B cell (primary cell): ENCODE measurements around the gene CDADC1. TPM values are rescaled to one million over a fixed set of nuclear protein-coding genes. Genes with fewer than 3 reads are reported as not detected.

Experiments used
- ATAC-seq: fragments of 200-7000 bp; cut with Tn5 transposase; one replicate; pipeline ENCODE4 v1.10.0; 2021; ENCODE audit warnings: low read depth, mild to moderate bottlenecking, moderate number of reproducible peaks, moderate library complexity
- CTCF ChIA-PET: fragments of 350-600 bp; sonication (Branson Sonifier 250); formaldehyde crosslinking; loops from one replicate; lab custom pipeline; 2021; ENCODE audit warnings: antibody characterized with exemption, inconsistent platforms; lab: Charles Lee
- POLR2A ChIA-PET: fragments of 350-600 bp; sonication (Branson Sonifier 250); formaldehyde crosslinking; loops from one replicate; lab custom pipeline; 2021; ENCODE audit warnings: antibody characterized with exemption; lab: Charles Lee
- DNase-seq: peaks from one replicate; pipeline ENCODE4 v3.0.0; 2013
- H2AFZ ChIP-seq: 2 replicates; pipeline ENCODE4 v1.6.1; 2012; ENCODE audit warnings: mild to moderate bottlenecking, low read depth, low read length; ENCODE audit not compliant: insufficient read depth, poor library complexity, severe bottlenecking
- H3K27ac ChIP-seq, 2 donors: 1 replicate in 1 of 2; 2 replicates in 1 of 2; pipeline ENCODE4 v1.5.1; 2012 to 2013; ENCODE audit warnings: low read length in 2 of 2, mild to moderate bottlenecking in 2 of 2, moderate library complexity in 1 of 2
- H3K27me3 ChIP-seq, 4 experiments: fragments of 200-600 bp in 1 of 4; sonication (generic) in 1 of 4; replicated peaks in 1 of 4; 1 replicate in 2 of 4; 2 replicates in 2 of 4; pipeline versions ENCODE4 v1.6.1 to v1.7.0; 2013 to 2016; ENCODE audit warnings: low read length in 3 of 4, mild to moderate bottlenecking in 2 of 4, mixed read lengths in 1 of 4, moderate library complexity in 1 of 4; ENCODE audit not compliant: insufficient read depth in 4 of 4, control insufficient read depth in 3 of 4; ENCODE audit errors: control extremely low read depth in 1 of 4
- H3K36me3 ChIP-seq, 2 experiments: replicated peaks in 1 of 2; 1 replicate in 1 of 2; 2 replicates in 1 of 2; pipeline versions ENCODE4 v1.6.1 to v1.7.1; 2013; ENCODE audit warnings: low read length in 1 of 2; ENCODE audit not compliant: insufficient read depth in 2 of 2, control insufficient read depth in 1 of 2; ENCODE audit errors: control extremely low read depth in 1 of 2, extremely low read depth in 1 of 2
- H3K4me1 ChIP-seq, 2 donors: fragments of 200-600 bp in 1 of 2; sonication (generic) in 1 of 2; 1 replicate in 1 of 2; 2 replicates in 1 of 2; pipeline versions ENCODE4 v1.5.1 to v1.6.1; 2013 to 2017; ENCODE audit warnings: low read length in 2 of 2; ENCODE audit not compliant: control insufficient read depth in 2 of 2, insufficient read depth in 2 of 2
- H3K4me2 ChIP-seq: replicated peaks from 2 replicates; pipeline ENCODE3; 2012; ENCODE audit warnings: mild to moderate bottlenecking, low read depth, low read length; ENCODE audit not compliant: poor library complexity, severe bottlenecking
- H3K4me3 ChIP-seq, 5 experiments: fragments of 200-600 bp in 1 of 5; sonication (generic) in 1 of 5; 1 replicate in 3 of 5; 2 replicates in 2 of 5; pipeline versions ENCODE4 v1.5.1 to v1.7.0; 2011 to 2016; ENCODE audit warnings: low read length in 4 of 5, mild to moderate bottlenecking in 4 of 5, low read depth in 2 of 5, control low read depth in 1 of 5, moderate library complexity in 1 of 5; ENCODE audit not compliant: insufficient read depth in 1 of 5; ENCODE audit errors: control extremely low read depth in 1 of 5, extremely low read depth in 1 of 5
- H3K79me2 ChIP-seq: fragments of 200-600 bp; sonication (generic); one replicate; pipeline ENCODE4 v1.6.0; 2016; ENCODE audit warnings: low read length; ENCODE audit not compliant: control insufficient read depth, insufficient read depth
- H3K9ac ChIP-seq: fragments of 200-600 bp; sonication (generic); 2 replicates; pipeline ENCODE4 v1.6.1; 2017; ENCODE audit warnings: mild to moderate bottlenecking, low read length, moderate library complexity
- H3K9me3 ChIP-seq, 3 donors: one replicate each; pipeline versions ENCODE4 v1.6.1 to v1.7.1; 2013; ENCODE audit warnings: low read length in 2 of 3; ENCODE audit not compliant: control insufficient read depth in 2 of 3, insufficient read depth in 1 of 3; ENCODE audit errors: control extremely low read depth in 1 of 3
- H4K20me1 ChIP-seq: 2 replicates; pipeline ENCODE4 v1.6.0; 2012; ENCODE audit warnings: mild to moderate bottlenecking, low read length; ENCODE audit not compliant: insufficient read depth, control insufficient read depth, poor library complexity, severe bottlenecking
- H3K27ac Mint-ChIP-seq: one replicate; pipeline ENCODE4 v1.8.0; 2021; ENCODE audit warnings: mixed read lengths
- H3K27me3 Mint-ChIP-seq: one replicate; pipeline ENCODE4 v1.8.0; 2021; ENCODE audit warnings: mixed read lengths
- H3K4me1 Mint-ChIP-seq: one replicate; pipeline ENCODE4 v1.8.0; 2021; ENCODE audit warnings: mixed read lengths
- H3K4me3 Mint-ChIP-seq: one replicate; pipeline ENCODE4 v1.8.0; 2021; ENCODE audit warnings: mixed read lengths
- H3K9me3 Mint-ChIP-seq: one replicate; pipeline ENCODE4 v1.8.0; 2022; ENCODE audit warnings: mixed read lengths; ENCODE audit not compliant: insufficient read depth
- CTCF ChIP-seq: fragments of 200-600 bp; IDR thresholded peaks from one replicate; pipeline ENCODE4 v1.8.0; 2022; ENCODE audit warnings: antibody characterized with exemption, mild to moderate bottlenecking
- EZH2 ChIP-seq: IDR thresholded peaks from 2 replicates; pipeline ENCODE4 v1.6.1; 2012; ENCODE audit warnings: borderline replicate concordance, low read depth, mild to moderate bottlenecking, moderate library complexity, low read length; ENCODE audit not compliant: insufficient read depth, poor library complexity, severe bottlenecking
- WGBS: methylation state at CpG from one replicate; pipeline ENCODE4 v1.1.5; 2013; ENCODE audit warnings: missing lambda C conversion rate; ENCODE audit not compliant: insufficient coverage; 5-methylcytosine and 5-hydroxymethylcytosine counted together
- intact Hi-C: fragments of 100-400 bp; cut with micrococcal nuclease; formaldehyde crosslinking; loops from one replicate; pipeline ENCODE4 v1.10.0; 2022
- polyA plus RNA-seq: library from polyadenylated mRNA; depleted of rRNA; stranded (reverse); fragments of >200 nt; gene quantifications from 2 replicates; pipeline ENCODE4 v1.2.3, GENCODE V29; 2012
- total RNA-seq, 2 donors: library from RNA; stranded (reverse); fragments of 120-200 nt in 1 of 2; gene quantifications; 1 replicate in 1 of 2; 2 replicates in 1 of 2; pipeline versions ENCODE4 v1.2.3 to v1.2.4, GENCODE V29; 2013 to 2022

Gene CDADC1
- total and polyA plus RNA-seq, 2 donors (not counting 1 experiment from before 2014, with no cell fraction given), result 3.0 to 14.5 TPM

DNA sequence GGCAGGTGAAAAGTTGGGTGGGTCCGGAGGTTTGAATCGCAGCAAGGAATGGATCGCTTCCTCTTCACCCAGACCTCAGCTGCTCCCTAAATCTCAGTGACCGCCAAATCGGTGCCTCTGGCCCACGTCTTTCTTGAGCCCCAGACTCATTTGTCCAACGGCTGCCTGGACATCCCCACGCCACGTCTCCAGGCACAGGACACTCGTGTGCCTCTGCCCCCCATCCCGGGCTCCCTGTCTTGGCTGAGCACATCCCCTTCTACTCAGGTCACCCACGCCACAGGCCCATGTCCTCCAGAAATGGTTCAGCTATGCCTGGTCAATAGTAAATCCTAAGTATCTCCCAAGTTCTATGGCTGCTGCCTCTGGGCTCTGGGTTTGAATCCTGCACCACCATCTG lies 56.6 kb downstream of the CDADC1 start:
- Histone ChIP-seq H3K9ac (no peak overlapping the region), H2AFZ (no peak overlapping the region), H3K4me2 (no peak overlapping the region), H3K27ac (no peak overlapping the region), H3K36me3 (no peaks in the 10 kb centered on the region), H3K79me2 (no peaks in the 10 kb centered on the region), H3K4me1 (peaks cover 4 to 22% of the 10 kb centered on the region in 2 donors), H3K27me3 (no peaks in the 10 kb centered on the region), H3K9me3 (no peaks in the 10 kb centered on the region), H3K4me3 (no peak overlapping the region), H4K20me1 (no peaks in the 10 kb centered on the region)
- ATAC-seq (no peak), DNase-seq (no peak)
- H3K9me3 Mint-ChIP-seq, result no peaks in the 10 kb centered on the region
- TF ChIP-seq CTCF (no peak), EZH2 (no peak)
- ChIA-PET POLR2A (no interaction called here), CTCF (interaction anchor here (0.5 to 1.2 kb wide), 3 partner anchors 171 to 302 kb away, joined by 3 to 4 read pairs (median 3); no protein-coding TSS in a partner anchor)
- H3K27ac Mint-ChIP-seq, result peak overlapping the region; percentile 4
- peaks cover 34% of the 10 kb centered on the region for H3K4me1 Mint-ChIP-seq
- H3K4me3 Mint-ChIP-seq, result no peak overlapping the region
- 96% methylated on average over 12 of the region's 12 CpGs for WGBS
- intact Hi-C loops, result no loop called here
- H3K27me3 Mint-ChIP-seq, result no peaks in the 10 kb centered on the region

- H3K27me3 ChIP-seq, result no peaks in the 10 kb centered on the region
- Mint-ChIP-seq H3K27ac (peak overlapping the region; percentile 4), H3K4me3 (no peak overlapping the region), H3K9me3 (no peaks in the 10 kb centered on the region), H3K27me3 (no peaks in the 10 kb centered on the region), H3K4me1 (peaks cover 34% of the 10 kb centered on the region)
- no peak for DNase-seq
- H3K79me2 ChIP-seq, result no peaks in the 10 kb centered on the region
- ChIA-PET CTCF (interaction anchor here (0.5 kb wide), 2 partner anchors 171 to 1764 kb away, joined by 3 read pairs; no protein-coding TSS in a partner anchor), POLR2A (no interaction called here)
- no peak overlapping the region for H3K27ac ChIP-seq
- H3K4me2 ChIP-seq, result no peak overlapping the region
- H3K4me3 ChIP-seq, result no peak overlapping the region
- no peak for TF ChIP-seq CTCF
- TF ChIP-seq EZH2, result no peak
- H3K9me3 ChIP-seq, result no peaks in the 10 kb centered on the region
- WGBS, result 97% methylated on average over 21 of the region's 25 CpGs
- ATAC-seq, result no peak
- H3K4me1 ChIP-seq, result peaks cover 4 to 22% of the 10 kb centered on the region in 2 donors
- H4K20me1 ChIP-seq, result no peaks in the 10 kb centered on the region
- intact Hi-C loops, result no loop called here
- H3K36me3 ChIP-seq, result no peaks in the 10 kb centered on the region
- no peak overlapping the region for H2AFZ ChIP-seq
- H3K9ac ChIP-seq, result no peak overlapping the region
Measured at GRCh38 chr13:49304763-49305700, 57.3 kb downstream of the CDADC1 start.
